ENCODE measurements around the gene SEMA4D.
A peak's percentile ranks its signal among the peaks of the same experiment; 100 is the strongest.
"Not testable (repeated sequence)": the region's sequence is repeated elsewhere in the genome, so short reads cannot be mapped to it uniquely, and the experiment has no call there.

Gene SEMA4D

DNA sequence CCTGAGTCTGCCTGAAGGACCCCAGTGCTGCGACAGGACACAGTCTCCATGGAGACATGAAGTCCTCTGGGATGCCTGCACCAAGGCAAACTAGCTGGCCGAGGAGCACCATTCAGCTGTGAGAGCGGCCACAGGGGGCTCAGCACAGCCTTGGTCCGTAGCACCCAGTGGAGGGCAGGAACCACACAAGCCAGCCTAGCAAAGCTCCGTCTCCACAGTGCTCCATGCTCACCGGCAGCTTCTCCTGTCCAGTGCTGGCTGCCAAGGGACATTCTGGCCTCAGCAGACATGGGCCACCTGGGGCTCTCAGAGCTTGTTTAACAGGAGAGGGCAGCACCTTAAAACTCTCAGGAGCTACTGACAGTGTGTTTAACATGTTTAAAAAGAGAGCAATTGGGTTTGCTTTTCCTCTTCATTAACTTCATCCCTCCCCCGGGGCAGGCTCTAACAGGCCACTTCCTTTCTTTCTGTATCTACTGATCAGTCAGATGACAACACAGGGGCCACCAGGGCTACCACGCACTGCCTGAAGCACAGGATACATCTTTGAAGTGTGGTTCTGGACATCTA is 122.6 kb downstream of the SEMA4D start:
- Histone ChIP-seq H3K36me3 (ENCODE audit: control insufficient read depth, insufficient read depth, low read length) (no peaks in the 10 kb centered on the region), H3K27ac (ENCODE audit: low read depth, low read length, severe bottlenecking) (peak overlapping the region; percentile 39), H3K4me1 (ENCODE audit: control insufficient read depth, insufficient read depth, low read length, poor library complexity, severe bottlenecking) (peaks cover 6% of the 10 kb centered on the region), H3K9me3 (ENCODE audit: control insufficient read depth, low read length) (no peaks in the 10 kb centered on the region), H3K4me3 (ENCODE audit: extremely low read depth, insufficient read depth, low read length, poor library complexity, severe bottlenecking) (no peak overlapping the region)
- 80 to 85% methylated on average over 8 of the region's 8 CpGs for WGBS, 2 experiments (ENCODE audit: insufficient coverage in 2 of 2)

- no peak overlapping the region for H3K4me3 ChIP-seq (ENCODE audit: extremely low read depth, insufficient read depth, low read length, poor library complexity, severe bottlenecking)
- peaks cover 6% of the 10 kb centered on the region for H3K4me1 ChIP-seq (ENCODE audit: control insufficient read depth, insufficient read depth, low read length, poor library complexity, severe bottlenecking)
- no peak overlapping the region for H3K27ac ChIP-seq (ENCODE audit: low read depth, low read length, severe bottlenecking)
- H3K9me3 ChIP-seq (ENCODE audit: control insufficient read depth, low read length) = no peaks in the 10 kb centered on the region
- WGBS, 2 experiments (ENCODE audit: insufficient coverage in 2 of 2) = 92 to 93% methylated on average over 3 of the region's 4 CpGs
- H3K36me3 ChIP-seq (ENCODE audit: control insufficient read depth, insufficient read depth, low read length) = no peaks in the 10 kb centered on the region
Observed at GRCh38 chr9:89374176-89374575, 123.7 kb downstream of the SEMA4D start.

DNA sequence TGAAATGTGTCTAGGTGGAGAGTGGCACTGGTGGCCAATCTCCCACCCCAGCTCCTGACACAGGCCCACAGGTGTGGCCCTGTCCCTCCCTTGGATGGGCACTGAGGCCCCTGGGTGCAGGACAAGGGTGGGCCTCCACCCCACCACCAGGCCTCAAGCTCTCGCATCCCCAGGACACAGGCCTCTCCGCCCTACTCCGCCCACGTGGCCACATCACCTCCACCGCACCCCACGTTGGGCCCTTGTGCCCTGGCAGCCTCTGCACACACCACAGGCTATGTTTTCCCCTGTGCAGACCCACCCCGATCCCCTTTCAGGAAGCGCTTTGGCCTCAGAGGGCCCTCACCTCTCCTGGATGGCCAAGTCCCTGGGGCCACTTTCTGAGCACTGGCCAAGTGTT is 124.9 kb downstream of the SEMA4D start:
- H3K4me1 ChIP-seq (ENCODE audit: control insufficient read depth, insufficient read depth, low read length, poor library complexity, severe bottlenecking) = peaks cover 6% of the 10 kb centered on the region
- 87 to 96% methylated on average over 6 to 8 of the region's 8 CpGs for WGBS, 2 experiments (ENCODE audit: insufficient coverage in 2 of 2)

GRCh38 chr9:89372230-89372816 is 125.6 kb downstream of the SEMA4D start:
- Histone ChIP-seq H3K9me3 (ENCODE audit: control insufficient read depth, low read length) (no peaks in the 10 kb centered on the region), H3K27ac (ENCODE audit: low read depth, low read length, severe bottlenecking) (no peak overlapping the region), H3K4me3 (ENCODE audit: extremely low read depth, insufficient read depth, low read length, poor library complexity, severe bottlenecking) (no peak overlapping the region), H3K36me3 (ENCODE audit: control insufficient read depth, insufficient read depth, low read length) (no peaks in the 10 kb centered on the region), H3K4me1 (ENCODE audit: control insufficient read depth, insufficient read depth, low read length, poor library complexity, severe bottlenecking) (peaks cover 6% of the 10 kb centered on the region)
- 92 to 93% methylated on average over 10 to 12 of the region's 14 CpGs for WGBS, 2 experiments (ENCODE audit: insufficient coverage in 2 of 2)

More for the DNA sequence above, 124.9 kb downstream of the SEMA4D start:
- Histone ChIP-seq H3K4me3 (ENCODE audit: extremely low read depth, insufficient read depth, low read length, poor library complexity, severe bottlenecking) (no peak overlapping the region), H3K9me3 (ENCODE audit: control insufficient read depth, low read length) (no peaks in the 10 kb centered on the region), H3K36me3 (ENCODE audit: control insufficient read depth, insufficient read depth, low read length) (no peaks in the 10 kb centered on the region), H3K27ac (ENCODE audit: low read depth, low read length, severe bottlenecking) (no peak overlapping the region)

DNA sequence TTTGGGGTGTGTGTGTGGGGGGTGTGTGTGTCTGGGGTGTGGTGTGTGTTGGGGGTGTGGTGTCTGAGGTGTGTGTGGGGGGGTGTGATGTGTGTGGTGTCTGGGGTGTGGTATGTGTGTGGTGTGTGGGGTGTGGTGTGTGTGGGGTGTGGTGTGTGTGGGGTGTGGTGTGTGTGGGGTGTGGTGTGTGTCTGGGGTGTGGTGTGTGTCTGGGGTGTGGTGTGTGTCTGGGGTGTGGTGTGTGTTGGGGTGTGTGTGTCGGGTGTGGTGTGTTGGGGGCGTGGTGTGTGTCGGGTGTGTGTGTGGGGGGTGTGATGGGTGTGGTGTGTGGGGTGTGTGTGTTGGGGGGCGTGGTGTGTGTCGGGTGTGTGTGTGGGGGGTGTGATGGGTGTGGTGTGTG is 126.1 kb downstream of the SEMA4D start:
- WGBS, 2 experiments (ENCODE audit: insufficient coverage in 2 of 2) = no CpG with 5 or more reads among the region's 5 CpGs
- not testable (repeated sequence) for H3K36me3 ChIP-seq (ENCODE audit: control insufficient read depth, insufficient read depth, low read length); H3K9me3 ChIP-seq (ENCODE audit: control insufficient read depth, low read length); H3K27ac ChIP-seq (ENCODE audit: low read depth, low read length, severe bottlenecking); H3K4me3 ChIP-seq (ENCODE audit: extremely low read depth, insufficient read depth, low read length, poor library complexity, severe bottlenecking); H3K4me1 ChIP-seq (ENCODE audit: control insufficient read depth, insufficient read depth, low read length, poor library complexity, severe bottlenecking)

- Histone ChIP-seq H3K9me3 (ENCODE audit: control insufficient read depth, low read length) (no peaks in the 10 kb centered on the region), H3K4me3 (ENCODE audit: extremely low read depth, insufficient read depth, low read length, poor library complexity, severe bottlenecking) (no peak overlapping the region), H3K27ac (ENCODE audit: low read depth, low read length, severe bottlenecking) (no peak overlapping the region), H3K4me1 (ENCODE audit: control insufficient read depth, insufficient read depth, low read length, poor library complexity, severe bottlenecking) (peaks cover 6% of the 10 kb centered on the region), H3K36me3 (ENCODE audit: control insufficient read depth, insufficient read depth, low read length) (no peaks in the 10 kb centered on the region)
- 80% methylated on average over 4 of the region's 6 CpGs; no CpG with 5 or more reads in 1 of the 2 experiments for WGBS, 2 experiments (ENCODE audit: insufficient coverage in 2 of 2)
Observed at GRCh38 chr9:89370593-89370992, 127.3 kb downstream of the SEMA4D start.

DNA sequence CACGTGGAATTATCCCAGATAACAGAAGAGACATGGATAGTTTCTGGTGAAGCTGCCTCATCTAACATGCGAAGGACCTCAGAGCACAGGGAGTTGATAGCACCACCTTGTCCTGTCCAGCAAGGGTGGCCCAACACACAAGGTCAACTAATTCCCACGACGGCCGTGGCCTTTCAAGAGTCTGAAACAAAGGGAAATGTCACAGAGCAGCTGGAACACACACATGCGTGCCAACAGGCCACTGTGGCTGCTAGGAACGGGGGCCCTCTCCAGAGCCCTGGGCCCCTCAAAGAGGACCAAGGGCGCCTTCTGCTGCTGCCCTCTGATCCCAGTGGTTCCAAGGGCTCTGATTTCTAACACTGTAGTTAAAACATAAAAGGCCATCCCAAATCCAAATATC is 128.9 kb downstream of the SEMA4D start:
- H3K9me3 ChIP-seq (ENCODE audit: control insufficient read depth, low read length) = no peaks in the 10 kb centered on the region

GRCh38 chr9:89368550-89368949 is 129.4 kb downstream of the SEMA4D start:
- Histone ChIP-seq H3K4me3 (ENCODE audit: extremely low read depth, insufficient read depth, low read length, poor library complexity, severe bottlenecking) (no peak overlapping the region), H3K27ac (ENCODE audit: low read depth, low read length, severe bottlenecking) (no peak overlapping the region), H3K9me3 (ENCODE audit: control insufficient read depth, low read length) (no peaks in the 10 kb centered on the region), H3K4me1 (ENCODE audit: control insufficient read depth, insufficient read depth, low read length, poor library complexity, severe bottlenecking) (no peaks in the 10 kb centered on the region), H3K36me3 (ENCODE audit: control insufficient read depth, insufficient read depth, low read length) (peaks cover 1% of the 10 kb centered on the region)
- 89 to 90% methylated on average over 7 of the region's 7 CpGs for WGBS, 2 experiments (ENCODE audit: insufficient coverage in 2 of 2)

More for the DNA sequence above, 128.9 kb downstream of the SEMA4D start:
- WGBS, 2 experiments (ENCODE audit: insufficient coverage in 2 of 2) = 87% methylated on average over 8 of the region's 8 CpGs
- H3K4me1 ChIP-seq (ENCODE audit: control insufficient read depth, insufficient read depth, low read length, poor library complexity, severe bottlenecking) = no peaks in the 10 kb centered on the region
- no peak overlapping the region for H3K4me3 ChIP-seq (ENCODE audit: extremely low read depth, insufficient read depth, low read length, poor library complexity, severe bottlenecking)
- H3K27ac ChIP-seq (ENCODE audit: low read depth, low read length, severe bottlenecking) = no peak overlapping the region
- H3K36me3 ChIP-seq (ENCODE audit: control insufficient read depth, insufficient read depth, low read length) = no peaks in the 10 kb centered on the region

- Histone ChIP-seq H3K4me1 (ENCODE audit: control insufficient read depth, insufficient read depth, low read length, poor library complexity, severe bottlenecking) (no peaks in the 10 kb centered on the region), H3K9me3 (ENCODE audit: control insufficient read depth, low read length) (no peaks in the 10 kb centered on the region), H3K36me3 (ENCODE audit: control insufficient read depth, insufficient read depth, low read length) (peaks cover 2% of the 10 kb centered on the region), H3K27ac (ENCODE audit: low read depth, low read length, severe bottlenecking) (no peak overlapping the region), H3K4me3 (ENCODE audit: extremely low read depth, insufficient read depth, low read length, poor library complexity, severe bottlenecking) (no peak overlapping the region)
- 86 to 89% methylated on average over 10 to 14 of the region's 14 CpGs for WGBS, 2 experiments (ENCODE audit: insufficient coverage in 2 of 2)
Observed at GRCh38 chr9:89367726-89368437, 130.0 kb downstream of the SEMA4D start.

DNA sequence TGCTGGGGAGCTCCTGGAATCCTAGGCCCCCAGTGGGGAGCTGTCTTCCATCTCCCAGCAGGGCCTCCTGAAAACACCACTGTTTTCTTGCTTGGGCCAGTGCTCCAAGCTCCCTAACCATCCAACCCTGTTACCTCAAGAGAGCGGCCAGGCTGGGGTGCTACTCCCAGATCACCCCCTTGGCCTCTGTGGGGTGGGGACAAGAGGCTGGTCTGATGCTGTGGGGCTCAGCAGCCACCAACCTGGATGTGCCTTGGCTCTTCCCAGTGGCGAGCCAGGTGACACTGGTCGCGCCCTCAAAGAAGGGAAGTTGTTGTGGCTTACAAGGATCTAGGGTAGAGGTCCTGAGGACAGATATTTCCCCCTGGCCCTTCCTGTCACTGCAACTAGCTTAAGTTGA is 130.6 kb downstream of the SEMA4D start:
- peaks cover 6% of the 10 kb centered on the region for H3K36me3 ChIP-seq (ENCODE audit: control insufficient read depth, insufficient read depth, low read length)
- no peak overlapping the region for H3K27ac ChIP-seq (ENCODE audit: low read depth, low read length, severe bottlenecking)
- WGBS, 2 experiments (ENCODE audit: insufficient coverage in 2 of 2) = 80 to 94% methylated on average over 2 to 3 of the region's 4 CpGs
- no peaks in the 10 kb centered on the region for H3K4me1 ChIP-seq (ENCODE audit: control insufficient read depth, insufficient read depth, low read length, poor library complexity, severe bottlenecking)
- no peak overlapping the region for H3K4me3 ChIP-seq (ENCODE audit: extremely low read depth, insufficient read depth, low read length, poor library complexity, severe bottlenecking)
- H3K9me3 ChIP-seq (ENCODE audit: control insufficient read depth, low read length) = no peaks in the 10 kb centered on the region

- Histone ChIP-seq H3K4me3 (ENCODE audit: extremely low read depth, insufficient read depth, low read length, poor library complexity, severe bottlenecking) (no peak overlapping the region), H3K27ac (ENCODE audit: low read depth, low read length, severe bottlenecking) (no peak overlapping the region), H3K36me3 (ENCODE audit: control insufficient read depth, insufficient read depth, low read length) (peaks cover 11% of the 10 kb centered on the region), H3K9me3 (ENCODE audit: control insufficient read depth, low read length) (no peaks in the 10 kb centered on the region), H3K4me1 (ENCODE audit: control insufficient read depth, insufficient read depth, low read length, poor library complexity, severe bottlenecking) (no peaks in the 10 kb centered on the region)
- 86 to 100% methylated on average over 1 to 2 of the region's 3 CpGs for WGBS, 2 experiments (ENCODE audit: insufficient coverage in 2 of 2)
Observed at GRCh38 chr9:89366711-89367110, 131.2 kb downstream of the SEMA4D start.

Data from mesodermal cell (in vitro differentiated cells).